HCT116 (cell line): Measurements from ENCODE around the gene PRKG1. TPM values are rescaled to one million over a fixed set of nuclear protein-coding genes. Genes with fewer than 3 reads are reported as not detected.

Source experiments
- ATAC-seq: fragments of 200-7000 bp; cut with Tn5 transposase; 2 replicates; pipeline ENCODE4 v1.9.1; 2020; ENCODE audit warnings: mild to moderate bottlenecking, moderate library complexity
- BruUV-seq: library from RNA; stranded (reverse); fragments of 400-500 nt; replicated peaks from 2 replicates; lab custom pipeline; 2021; lab: Mats Ljungman, UMichigan
- CTCF ChIA-PET: fragments of 300-600 bp; sonication (Branson Sonifier 250); formaldehyde crosslinking; loops from one replicate; lab custom pipeline; 2021; ENCODE audit warnings: antibody characterized with exemption; lab: Charles Lee
- POLR2A ChIA-PET: fragments of 300-600, 350-600 bp; sonication (Branson Sonifier 250); formaldehyde crosslinking; loops from one replicate; lab custom pipeline; 2021; ENCODE audit warnings: antibody characterized with exemption; lab: Charles Lee
- RAD21 ChIA-PET, 2 experiments: fragments of 300-600 bp; sonication (Branson Sonifier 250); formaldehyde crosslinking; loops; one replicate each; lab custom pipeline; 2023; ENCODE audit warnings: low total read pairs in 2 of 2; ENCODE audit not compliant: uncharacterized antibody in 2 of 2, unreplicated experiment in 2 of 2, low non-redundant PET in 1 of 2; lab: Charles Lee
- DNase-seq: peaks from one replicate; pipeline ENCODE4 v3.0.0-alpha.2; 2010; ENCODE audit warnings: low read depth, low spot score
- H2AFZ ChIP-seq: fragments of 200-600 bp; shearing (Covaris generic), sonication (generic); 2 replicates; pipeline ENCODE4 v1.6.1; 2017; ENCODE audit warnings: low read depth, mixed run types, mixed read lengths, antibody characterized with exemption, low read length; ENCODE audit not compliant: poor library complexity, severe bottlenecking
- H3K27ac ChIP-seq: 2 replicates; pipeline ENCODE4 v1.5.1; 2012; ENCODE audit warnings: low read depth, low read length
- H3K27me3 ChIP-seq: fragments of 200-600 bp; sonication (generic); 2 replicates; pipeline ENCODE4 v1.6.1; 2016; ENCODE audit warnings: mixed run types, low read length, mixed read lengths; ENCODE audit not compliant: insufficient read depth
- H3K36me3 ChIP-seq, 2 experiments: fragments of 200-500 bp in 1 of 2; fragments of 200-600 bp in 1 of 2; sonication (Bioruptor generic) in 1 of 2; sonication (generic) in 1 of 2; 2 replicates each; pipeline versions ENCODE4 v1.5.1 to v1.6.1; 2014 to 2016; ENCODE audit warnings: low read length in 2 of 2, inconsistent platforms in 1 of 2, mixed read lengths in 1 of 2, mixed run types in 1 of 2; ENCODE audit not compliant: insufficient read depth in 2 of 2, control insufficient read depth in 1 of 2
- H3K4me1 ChIP-seq, 2 experiments: fragments of 200-600 bp in 1 of 2; sonication (generic) in 1 of 2; 2 replicates each; pipeline versions ENCODE4 v1.5.1 to v1.6.1; 2012 to 2017; ENCODE audit warnings: low read length in 2 of 2, inconsistent platforms in 1 of 2, mild to moderate bottlenecking in 1 of 2, mixed read lengths in 1 of 2, mixed run types in 1 of 2, moderate library complexity in 1 of 2; ENCODE audit not compliant: insufficient read depth in 2 of 2, control insufficient read depth in 1 of 2
- H3K4me2 ChIP-seq: fragments of 200-600 bp; sonication (generic); 2 replicates; pipeline ENCODE4 v1.6.1; 2017; ENCODE audit warnings: mixed run types, low read length, mixed read lengths
- H3K4me3 ChIP-seq, 2 experiments: fragments of 200-600 bp in 1 of 2; sonication (generic) in 1 of 2; replicated peaks in 1 of 2; 2 replicates each; pipeline ENCODE4 v1.5.1; 2011 to 2016; ENCODE audit warnings: low read length in 2 of 2, control low read depth in 1 of 2, low read depth in 1 of 2, mild to moderate bottlenecking in 1 of 2, mixed read lengths in 1 of 2, mixed run types in 1 of 2
- H3K79me2 ChIP-seq: fragments of 200-600 bp; sonication (generic); 2 replicates; pipeline ENCODE4 v1.6.1; 2017; ENCODE audit warnings: mild to moderate bottlenecking, mixed run types, low read length, moderate library complexity, mixed read lengths; ENCODE audit not compliant: insufficient read depth
- H3K9ac ChIP-seq: fragments of 200-600 bp; sonication (generic); 2 replicates; pipeline ENCODE4 v1.6.1; 2016; ENCODE audit warnings: low read length, mixed read lengths
- H3K9me2 ChIP-seq: fragments of 200-600 bp; sonication (generic), shearing (Covaris generic); 2 replicates; pipeline ENCODE4 v1.6.1; 2017; ENCODE audit warnings: mixed run types, mild to moderate bottlenecking, moderate library complexity; ENCODE audit not compliant: insufficient read depth
- H3K9me3 ChIP-seq, 2 experiments: fragments of 200-500 bp in 1 of 2; fragments of 200-600 bp in 1 of 2; sonication (Bioruptor generic) in 1 of 2; sonication (generic) in 1 of 2; 2 replicates each; pipeline ENCODE4 v1.6.1; 2014 to 2017; ENCODE audit warnings: low read length in 2 of 2, mixed read lengths in 2 of 2, inconsistent platforms in 1 of 2, low read depth in 1 of 2, mild to moderate bottlenecking in 1 of 2, mixed run types in 1 of 2, moderate library complexity in 1 of 2; ENCODE audit not compliant: control insufficient read depth in 1 of 2, insufficient read depth in 1 of 2
- H4K20me1 ChIP-seq: fragments of 200-600 bp; sonication (generic), shearing (Covaris generic); 2 replicates; pipeline ENCODE4 v1.6.1; 2017; ENCODE audit warnings: mixed run types, mild to moderate bottlenecking, moderate library complexity; ENCODE audit not compliant: insufficient read depth
- CBX3 ChIP-seq: IDR thresholded peaks from 2 replicates; pipeline ENCODE4 v1.6.1; 2012; ENCODE audit warnings: low read depth
- ELF1 ChIP-seq: IDR thresholded peaks from 2 replicates; pipeline ENCODE4 v1.6.1; 2012; ENCODE audit warnings: low read depth, borderline replicate concordance
- EZH2 ChIP-seq: fragments of 200-600 bp; sonication (generic); IDR thresholded peaks from 2 replicates; pipeline ENCODE4 v1.6.1; 2017; ENCODE audit warnings: antibody characterized with exemption, mixed run types
- EZH2phosphoT487 ChIP-seq: fragments of 200-600 bp; IDR thresholded peaks from 2 replicates; pipeline ENCODE4 v1.6.1; 2018; ENCODE audit warnings: antibody characterized with exemption, borderline replicate concordance
- FOSL1 ChIP-seq: IDR thresholded peaks from 2 replicates; pipeline ENCODE4 v1.6.1; 2012; ENCODE audit warnings: low read depth
- JUND ChIP-seq: IDR thresholded peaks from 2 replicates; pipeline ENCODE4 v1.6.1; 2012
- POLR2A ChIP-seq: IDR thresholded peaks from 2 replicates; pipeline ENCODE4 v1.7.0; 2011; ENCODE audit warnings: borderline replicate concordance; ENCODE audit not compliant: insufficient read depth, insufficient read length; ENCODE audit errors: extremely low read depth
- POLR2AphosphoS5 ChIP-seq: IDR thresholded peaks from 2 replicates; pipeline ENCODE4 v1.6.1; 2011; ENCODE audit warnings: mild to moderate bottlenecking, low read depth, low read length, moderate library complexity
- RAD21 ChIP-seq: IDR thresholded peaks from 2 replicates; pipeline ENCODE4 v1.6.1; 2012; ENCODE audit warnings: low read depth, mild to moderate bottlenecking
- SIN3A ChIP-seq: IDR thresholded peaks from 2 replicates; pipeline ENCODE4 v1.6.1; 2012; ENCODE audit warnings: low read depth
- SP1 ChIP-seq: IDR thresholded peaks from 2 replicates; pipeline ENCODE4 v1.6.1; 2012; ENCODE audit warnings: low read depth
- SRF ChIP-seq: IDR thresholded peaks from 2 replicates; pipeline ENCODE4 v1.6.1; 2012; ENCODE audit warnings: low read depth
- TCF7L2 ChIP-seq: IDR thresholded peaks from 2 replicates; pipeline ENCODE4 v1.7.0; 2011; ENCODE audit warnings: borderline replicate concordance, inconsistent platforms; ENCODE audit not compliant: insufficient read depth, insufficient read length; ENCODE audit errors: extremely low read depth
- YY1 ChIP-seq: IDR thresholded peaks from 2 replicates; pipeline ENCODE4 v1.6.1; 2011; ENCODE audit warnings: low read length, low read depth, moderate library complexity, mild to moderate bottlenecking; ENCODE audit not compliant: insufficient replicate concordance; ENCODE audit errors: extremely low read depth
- ZFX ChIP-seq: fragments of 450-650 bp; IDR thresholded peaks from 2 replicates; pipeline ENCODE4 v1.6.1; 2017
- intact Hi-C: fragments of 100-400 bp; cut with micrococcal nuclease; formaldehyde crosslinking; loops from 2 replicates; pipeline ENCODE4 v1.10.0; 2022
- total RNA-seq: library from RNA; stranded (reverse); gene quantifications from one replicate; pipeline ENCODE4 v1.2.1, GENCODE V29; 2021; ENCODE audit not compliant: unreplicated experiment
- TF ChIP-seq, protein P1 (sequence below), 3 experiments: fragments of 200-600 bp in 1 of 3; sonication (generic) in 1 of 3; IDR thresholded peaks in 2 of 3; conservative IDR thresholded peaks in 1 of 3; 2 replicates each; pipeline ENCODE4 v1.5.1; 2012 to 2017; ENCODE audit warnings: low read depth in 2 of 3, low read length in 2 of 3, antibody characterized with exemption in 1 of 3, borderline replicate concordance in 1 of 3, control low read depth in 1 of 3, mild to moderate bottlenecking in 1 of 3, mixed read lengths in 1 of 3, mixed run types in 1 of 3, moderate library complexity in 1 of 3; ENCODE audit not compliant: insufficient read depth in 1 of 3
- TF ChIP-seq, protein P2 (sequence below): IDR thresholded peaks from 2 replicates; pipeline ENCODE4 v1.6.1; 2011; ENCODE audit warnings: mild to moderate bottlenecking, low read length, moderate library complexity; ENCODE audit not compliant: insufficient replicate concordance; ENCODE audit errors: extremely low read depth
- TF ChIP-seq, protein P3 (sequence below): IDR thresholded peaks from 2 replicates; pipeline ENCODE4 v1.6.1; 2012
- TF ChIP-seq, protein P4 (sequence below): IDR thresholded peaks from 2 replicates; pipeline ENCODE4 v1.6.1; 2012; ENCODE audit warnings: low read depth

PRKG1 gene
- total RNA-seq, 1 experiment from 2014 or later, result 1.4 TPM

DNA sequence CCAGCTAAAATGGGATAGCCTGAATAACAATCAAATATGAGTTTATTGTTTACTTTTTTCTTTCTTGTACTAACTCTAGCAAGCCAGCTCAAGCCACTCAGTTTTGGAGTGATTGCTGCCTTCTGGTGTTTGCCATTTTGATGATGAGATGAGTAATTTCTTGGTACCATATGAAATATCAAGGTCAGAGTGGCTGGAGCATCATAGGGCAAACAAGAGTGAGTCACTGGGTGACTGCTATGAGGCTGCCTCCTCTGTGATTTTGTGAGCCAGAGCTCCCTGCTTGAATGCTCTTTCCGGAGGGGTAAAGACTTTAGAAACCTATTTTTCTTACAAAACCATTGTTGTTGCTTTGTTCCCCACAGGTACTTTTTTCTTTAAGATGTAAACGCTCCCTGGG lies 295.6 kb downstream of the PRKG1 start:
- CTCF ChIA-PET, result interaction anchor here (0.6 kb wide), 1 partner anchor 10 kb away, joined by 3 read pairs; no protein-coding TSS in a partner anchor
- DNase-seq, result no peak
- no TSS peak for BruUV-seq

More for the DNA sequence above, 295.6 kb downstream of the PRKG1 start:
- Histone ChIP-seq H4K20me1 (no peaks in the 10 kb centered on the region), H3K9me3 (no peaks in the 10 kb centered on the region), H3K9ac (no peak overlapping the region), H3K27me3 (peaks cover 16% of the 10 kb centered on the region), H3K4me2 (no peak overlapping the region), H3K4me1 (no peaks in the 10 kb centered on the region), H3K27ac (no peak overlapping the region), H3K36me3 (no peaks in the 10 kb centered on the region), H3K79me2 (no peaks in the 10 kb centered on the region)
- intact Hi-C loops, result no loop called here
- TF ChIP-seq FOSL1 (no peak), POLR2AphosphoS5 (no peak), TCF7L2 (no peak), EZH2 (no peak), CBX3 (no peak), EZH2phosphoT487 (no peak), ELF1 (no peak), POLR2A (no peak), SRF (no peak), JUND (no peak), ZFX (no peak), YY1 (no peak), SP1 (no peak), RAD21 (no peak), SIN3A (no peak)
- TF ChIP-seq, protein P1, sequence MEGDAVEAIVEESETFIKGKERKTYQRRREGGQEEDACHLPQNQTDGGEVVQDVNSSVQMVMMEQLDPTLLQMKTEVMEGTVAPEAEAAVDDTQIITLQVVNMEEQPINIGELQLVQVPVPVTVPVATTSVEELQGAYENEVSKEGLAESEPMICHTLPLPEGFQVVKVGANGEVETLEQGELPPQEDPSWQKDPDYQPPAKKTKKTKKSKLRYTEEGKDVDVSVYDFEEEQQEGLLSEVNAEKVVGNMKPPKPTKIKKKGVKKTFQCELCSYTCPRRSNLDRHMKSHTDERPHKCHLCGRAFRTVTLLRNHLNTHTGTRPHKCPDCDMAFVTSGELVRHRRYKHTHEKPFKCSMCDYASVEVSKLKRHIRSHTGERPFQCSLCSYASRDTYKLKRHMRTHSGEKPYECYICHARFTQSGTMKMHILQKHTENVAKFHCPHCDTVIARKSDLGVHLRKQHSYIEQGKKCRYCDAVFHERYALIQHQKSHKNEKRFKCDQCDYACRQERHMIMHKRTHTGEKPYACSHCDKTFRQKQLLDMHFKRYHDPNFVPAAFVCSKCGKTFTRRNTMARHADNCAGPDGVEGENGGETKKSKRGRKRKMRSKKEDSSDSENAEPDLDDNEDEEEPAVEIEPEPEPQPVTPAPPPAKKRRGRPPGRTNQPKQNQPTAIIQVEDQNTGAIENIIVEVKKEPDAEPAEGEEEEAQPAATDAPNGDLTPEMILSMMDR (IDR thresholded peaks at IDR 0.05 in 2 of 3, conservative IDR thresholded peaks at IDR 0.05 in 1 of 3; ENCODE audit: borderline replicate concordance in 1 of 3, insufficient read depth in 1 of 3, low read depth in 2 of 3, low read length in 2 of 3), result no peak
- TF ChIP-seq, protein P2, sequence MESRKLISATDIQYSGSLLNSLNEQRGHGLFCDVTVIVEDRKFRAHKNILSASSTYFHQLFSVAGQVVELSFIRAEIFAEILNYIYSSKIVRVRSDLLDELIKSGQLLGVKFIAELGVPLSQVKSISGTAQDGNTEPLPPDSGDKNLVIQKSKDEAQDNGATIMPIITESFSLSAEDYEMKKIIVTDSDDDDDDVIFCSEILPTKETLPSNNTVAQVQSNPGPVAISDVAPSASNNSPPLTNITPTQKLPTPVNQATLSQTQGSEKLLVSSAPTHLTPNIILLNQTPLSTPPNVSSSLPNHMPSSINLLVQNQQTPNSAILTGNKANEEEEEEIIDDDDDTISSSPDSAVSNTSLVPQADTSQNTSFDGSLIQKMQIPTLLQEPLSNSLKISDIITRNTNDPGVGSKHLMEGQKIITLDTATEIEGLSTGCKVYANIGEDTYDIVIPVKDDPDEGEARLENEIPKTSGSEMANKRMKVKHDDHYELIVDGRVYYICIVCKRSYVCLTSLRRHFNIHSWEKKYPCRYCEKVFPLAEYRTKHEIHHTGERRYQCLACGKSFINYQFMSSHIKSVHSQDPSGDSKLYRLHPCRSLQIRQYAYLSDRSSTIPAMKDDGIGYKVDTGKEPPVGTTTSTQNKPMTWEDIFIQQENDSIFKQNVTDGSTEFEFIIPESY, result no peak
- TF ChIP-seq, protein P3, sequence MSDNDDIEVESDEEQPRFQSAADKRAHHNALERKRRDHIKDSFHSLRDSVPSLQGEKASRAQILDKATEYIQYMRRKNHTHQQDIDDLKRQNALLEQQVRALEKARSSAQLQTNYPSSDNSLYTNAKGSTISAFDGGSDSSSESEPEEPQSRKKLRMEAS, result no peak
- TF ChIP-seq, protein P4, sequence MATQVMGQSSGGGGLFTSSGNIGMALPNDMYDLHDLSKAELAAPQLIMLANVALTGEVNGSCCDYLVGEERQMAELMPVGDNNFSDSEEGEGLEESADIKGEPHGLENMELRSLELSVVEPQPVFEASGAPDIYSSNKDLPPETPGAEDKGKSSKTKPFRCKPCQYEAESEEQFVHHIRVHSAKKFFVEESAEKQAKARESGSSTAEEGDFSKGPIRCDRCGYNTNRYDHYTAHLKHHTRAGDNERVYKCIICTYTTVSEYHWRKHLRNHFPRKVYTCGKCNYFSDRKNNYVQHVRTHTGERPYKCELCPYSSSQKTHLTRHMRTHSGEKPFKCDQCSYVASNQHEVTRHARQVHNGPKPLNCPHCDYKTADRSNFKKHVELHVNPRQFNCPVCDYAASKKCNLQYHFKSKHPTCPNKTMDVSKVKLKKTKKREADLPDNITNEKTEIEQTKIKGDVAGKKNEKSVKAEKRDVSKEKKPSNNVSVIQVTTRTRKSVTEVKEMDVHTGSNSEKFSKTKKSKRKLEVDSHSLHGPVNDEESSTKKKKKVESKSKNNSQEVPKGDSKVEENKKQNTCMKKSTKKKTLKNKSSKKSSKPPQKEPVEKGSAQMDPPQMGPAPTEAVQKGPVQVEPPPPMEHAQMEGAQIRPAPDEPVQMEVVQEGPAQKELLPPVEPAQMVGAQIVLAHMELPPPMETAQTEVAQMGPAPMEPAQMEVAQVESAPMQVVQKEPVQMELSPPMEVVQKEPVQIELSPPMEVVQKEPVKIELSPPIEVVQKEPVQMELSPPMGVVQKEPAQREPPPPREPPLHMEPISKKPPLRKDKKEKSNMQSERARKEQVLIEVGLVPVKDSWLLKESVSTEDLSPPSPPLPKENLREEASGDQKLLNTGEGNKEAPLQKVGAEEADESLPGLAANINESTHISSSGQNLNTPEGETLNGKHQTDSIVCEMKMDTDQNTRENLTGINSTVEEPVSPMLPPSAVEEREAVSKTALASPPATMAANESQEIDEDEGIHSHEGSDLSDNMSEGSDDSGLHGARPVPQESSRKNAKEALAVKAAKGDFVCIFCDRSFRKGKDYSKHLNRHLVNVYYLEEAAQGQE, result no peak
- TF ChIP-seq, all 23 proteins: peak for 0
- ATAC-seq, result no peak
- Histone ChIP-seq H2AFZ (no peak overlapping the region), H3K4me3 (no peak overlapping the region), H3K9me2 (no peaks in the 10 kb centered on the region)
- RAD21 ChIA-PET, result no interaction called here
- POLR2A ChIA-PET, result no interaction called here
